ENCODE results near the gene AP4M1. TPM values are rescaled to one million over a fixed set of nuclear protein-coding genes. Genes with fewer than 3 reads are reported as not detected.

AP4M1 gene
- total and polyA plus RNA-seq, 9 of the 15 experiments (the other 6 are each of a cell fraction or from before 2014, with no cell fraction given) = 1.3 to 30.9 (median 14.1) TPM

DNA sequence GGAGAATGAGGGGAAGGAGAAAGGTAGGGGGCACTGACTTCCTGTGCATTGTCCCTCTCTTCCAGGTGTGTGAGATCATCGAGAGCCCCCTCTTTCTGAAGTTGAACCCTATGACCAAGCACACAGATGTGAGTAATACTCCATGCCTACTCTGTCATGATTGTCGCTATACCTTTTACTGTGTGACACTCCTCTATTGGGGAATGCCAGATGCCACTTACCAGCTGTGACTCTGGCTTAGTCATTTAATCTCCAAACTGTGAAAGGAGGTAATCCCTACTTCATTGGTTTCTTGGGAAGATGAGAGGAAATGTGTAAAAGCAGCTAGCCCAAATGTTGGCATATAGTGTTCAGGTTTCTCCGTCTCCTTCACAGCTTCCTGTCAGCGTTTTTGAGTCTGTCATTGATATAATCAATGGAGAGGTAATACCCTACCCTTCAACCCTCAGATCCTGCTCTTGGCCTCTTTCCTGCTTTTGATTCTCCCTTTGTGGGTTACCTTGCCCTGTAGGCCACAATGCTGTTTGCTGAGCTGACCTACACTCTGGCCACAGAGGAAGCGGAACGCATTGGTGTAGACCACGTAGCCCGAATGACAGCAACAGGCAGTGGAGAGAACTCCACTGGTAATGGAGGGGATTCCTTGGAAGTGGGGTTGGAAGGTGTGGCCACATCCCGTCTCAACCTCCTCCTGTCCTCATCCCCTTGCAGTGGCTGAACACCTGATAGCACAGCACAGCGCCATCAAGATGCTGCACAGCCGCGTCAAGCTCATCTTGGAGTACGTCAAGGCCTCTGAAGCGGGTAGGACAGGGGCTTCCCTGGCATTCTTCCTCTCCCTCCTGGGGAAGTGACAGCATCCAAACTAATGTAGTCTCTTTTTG lies 10.7 kb upstream of the AP4M1 start:
- Histone ChIP-seq H4K20me1 (replicated peaks; ENCODE audit: control insufficient read depth, insufficient read depth, low read length) (peaks cover 29% of the 10 kb centered on the region), H3K27me3 (ENCODE audit: control insufficient read depth in 2 of 2, insufficient read depth in 2 of 2, low read length in 2 of 2) (no peaks in the 10 kb centered on the region), H2AFZ (ENCODE audit: low read depth, low read length) (no peak overlapping the region), H3K79me2 (ENCODE audit: control insufficient read depth, insufficient read depth, low read length) (peaks cover 25% of the 10 kb centered on the region), H3K36me3 (ENCODE audit: control insufficient read depth, insufficient read depth, low read length) (peaks cover 60% of the 10 kb centered on the region), H3K4me1 (replicated peaks in 1 of 2; ENCODE audit: control insufficient read depth in 2 of 2, insufficient read depth in 2 of 2, low read length in 2 of 2) (peaks cover 23 to 28% of the 10 kb centered on the region in 2 experiments), H3K9me1 (ENCODE audit: control insufficient read depth, insufficient read depth, low read length) (no peaks in the 10 kb centered on the region), H3K9ac (ENCODE audit: insufficient read depth in 1 of 2, low read depth in 2 of 2, low read length in 2 of 2) (peak overlapping the region in 1 of 2 experiments; percentile 26; a peak in 1 of 4 replicates), H3K9me3 (replicated peaks; ENCODE audit: control insufficient read depth, insufficient read depth, low read depth, low read length) (no peaks in the 10 kb centered on the region), H3K4me3 (no peak overlapping the region), H3K27ac (ENCODE audit: extremely low read depth, low read depth, low read length) (peak overlapping the region; percentile 40; the same call in 1 of the 3 replicates), H3K4me2 (ENCODE audit: insufficient read depth, low read length) (no peak overlapping the region)
- TF ChIP-seq, protein P1, sequence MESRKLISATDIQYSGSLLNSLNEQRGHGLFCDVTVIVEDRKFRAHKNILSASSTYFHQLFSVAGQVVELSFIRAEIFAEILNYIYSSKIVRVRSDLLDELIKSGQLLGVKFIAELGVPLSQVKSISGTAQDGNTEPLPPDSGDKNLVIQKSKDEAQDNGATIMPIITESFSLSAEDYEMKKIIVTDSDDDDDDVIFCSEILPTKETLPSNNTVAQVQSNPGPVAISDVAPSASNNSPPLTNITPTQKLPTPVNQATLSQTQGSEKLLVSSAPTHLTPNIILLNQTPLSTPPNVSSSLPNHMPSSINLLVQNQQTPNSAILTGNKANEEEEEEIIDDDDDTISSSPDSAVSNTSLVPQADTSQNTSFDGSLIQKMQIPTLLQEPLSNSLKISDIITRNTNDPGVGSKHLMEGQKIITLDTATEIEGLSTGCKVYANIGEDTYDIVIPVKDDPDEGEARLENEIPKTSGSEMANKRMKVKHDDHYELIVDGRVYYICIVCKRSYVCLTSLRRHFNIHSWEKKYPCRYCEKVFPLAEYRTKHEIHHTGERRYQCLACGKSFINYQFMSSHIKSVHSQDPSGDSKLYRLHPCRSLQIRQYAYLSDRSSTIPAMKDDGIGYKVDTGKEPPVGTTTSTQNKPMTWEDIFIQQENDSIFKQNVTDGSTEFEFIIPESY (CRISPR knock-in tag; IDR thresholded peaks at IDR 0.05) = peak; percentile 61; the same call in 1 of the 2 replicates
- TF ChIP-seq CHD2 (IDR thresholded peaks at IDR 0.05; ENCODE audit: low read depth, low read length) = peak; percentile 19; the same call in 1 of the 2 replicates
- 0 out of 4 replicates have a peak, but pooled peaks of 1 of the 2 experiments have one; percentile 9 for TF ChIP-seq SIN3A (IDR thresholded peaks at IDR 0.05; ENCODE audit: borderline replicate concordance in 2 of 2, control insufficient read depth in 1 of 2, low read depth in 2 of 2, low read length in 2 of 2)
- peak; percentile 67 for TF ChIP-seq POLR2G (IDR thresholded peaks at IDR 0.05; ENCODE audit: low read depth, low read length)
- TF ChIP-seq, protein P2, sequence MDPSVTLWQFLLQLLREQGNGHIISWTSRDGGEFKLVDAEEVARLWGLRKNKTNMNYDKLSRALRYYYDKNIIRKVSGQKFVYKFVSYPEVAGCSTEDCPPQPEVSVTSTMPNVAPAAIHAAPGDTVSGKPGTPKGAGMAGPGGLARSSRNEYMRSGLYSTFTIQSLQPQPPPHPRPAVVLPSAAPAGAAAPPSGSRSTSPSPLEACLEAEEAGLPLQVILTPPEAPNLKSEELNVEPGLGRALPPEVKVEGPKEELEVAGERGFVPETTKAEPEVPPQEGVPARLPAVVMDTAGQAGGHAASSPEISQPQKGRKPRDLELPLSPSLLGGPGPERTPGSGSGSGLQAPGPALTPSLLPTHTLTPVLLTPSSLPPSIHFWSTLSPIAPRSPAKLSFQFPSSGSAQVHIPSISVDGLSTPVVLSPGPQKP (CRISPR knock-in tag; IDR thresholded peaks at IDR 0.05) = no peak
- 0 out of 2 replicates have a peak, but pooled peaks have one; percentile 23 for TF ChIP-seq ETV5 (CRISPR knock-in tag; IDR thresholded peaks at IDR 0.05; ENCODE audit: low read depth)
- TF ChIP-seq ELF1 (tag; IDR thresholded peaks at IDR 0.05) = no peak
- peak; percentile 59; the same call in 1 of the 2 replicates for TF ChIP-seq RBFOX2 (IDR thresholded peaks at IDR 0.05; ENCODE audit: low read depth, low read length)
- peak; percentile 51; the same call in 1 of the 2 replicates for TF ChIP-seq ZFP91 (CRISPR knock-in tag; IDR thresholded peaks at IDR 0.05)
- WGBS (ENCODE audit: insufficient coverage, low coverage, missing lambda C conversion rate) = 83% methylated on average over 14 of the region's 14 CpGs
- DNase-seq (ENCODE audit: extremely low read depth in 1 of 4, low spot score in 3 of 4) (no peak), ATAC-seq (peak; percentile 1), FAIRE-seq (no peak)
- no TSS peak for BruUV-seq (replicated peaks)
- ChIA-PET CTCF (ENCODE audit: low intra/inter-chr PET ratio) (no interaction called here), POLR2A (interaction anchor here (0.6 to 7.9 kb wide), 5 partner anchors 8 to 1092 kb away, joined by 3 to 115 read pairs (median 3); partner anchors contain the start of genes AP4M1 and MCM7)
- in situ Hi-C loops (cut with MboI) = no loop called here
- intact Hi-C loops (cut with micrococcal nuclease) = no loop called here

All from K562 (cell line).